Activated T-helper 17 cell treated with anti-CD3 and anti-CD28 coated beads, Interleukin-2, amount 50 U/mL, for 72 hours (primary cell): ENCODE results near the gene B4GALT5. TPM values are rescaled to one million over a fixed set of nuclear protein-coding genes. Genes with fewer than 3 reads are reported as not detected.

ENCODE experiments used
- ATAC-seq: fragments of 150-1000 bp; cut with Tn5 transposase; replicated peaks from 2 replicates; pipeline ENCODE4 v1.10.0; 2021; ENCODE audit warnings: mild to moderate bottlenecking, moderate library complexity
- H3K27ac Mint-ChIP-seq: one replicate; pipeline ENCODE4 v1.8.0; 2022; ENCODE audit warnings: mixed read lengths
- H3K27me3 Mint-ChIP-seq: one replicate; pipeline ENCODE4 v1.8.0; 2022; ENCODE audit warnings: mixed read lengths
- H3K36me3 Mint-ChIP-seq: one replicate; pipeline ENCODE4 v1.8.0; 2022; ENCODE audit warnings: low read depth, mild to moderate bottlenecking, mixed read lengths
- H3K4me1 Mint-ChIP-seq: one replicate; pipeline ENCODE4 v1.8.0; 2022; ENCODE audit warnings: mixed read lengths
- H3K4me3 Mint-ChIP-seq: one replicate; pipeline ENCODE4 v1.8.0; 2022; ENCODE audit warnings: mild to moderate bottlenecking, mixed read lengths
- H3K9me3 Mint-ChIP-seq: one replicate; pipeline ENCODE4 v1.8.0; 2022; ENCODE audit warnings: mixed read lengths
- total RNA-seq, 2 donors: library from RNA; stranded (reverse); gene quantifications; one replicate each; pipeline ENCODE4 v1.2.3, GENCODE V29; 2022

B4GALT5 gene
- total RNA-seq, 2 donors from 2014 or later, result 19.5 to 25.8 TPM

DNA sequence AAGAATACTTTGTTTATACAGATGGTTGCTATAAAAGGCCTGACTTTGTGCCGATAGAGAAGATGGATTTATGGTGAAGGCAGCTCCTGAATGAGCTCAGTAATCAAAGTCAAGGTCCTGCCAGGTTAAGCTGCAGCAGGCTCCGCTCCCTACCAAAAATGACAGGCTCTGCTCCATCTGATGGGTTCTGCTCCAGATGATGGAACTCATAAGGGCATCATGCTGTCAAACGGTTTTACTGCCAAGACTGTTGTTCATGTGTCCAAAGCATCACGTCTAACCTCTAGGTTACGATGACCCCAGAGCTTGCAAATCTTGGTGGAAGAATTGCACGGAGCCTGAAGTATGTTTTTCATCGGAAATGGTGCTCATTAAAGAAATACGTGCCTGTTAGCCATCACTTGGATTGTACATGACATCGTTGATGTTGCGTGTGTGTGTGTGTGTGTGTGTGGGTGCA lies 126.5 kb downstream of the B4GALT5 start:
- H3K36me3 Mint-ChIP-seq, result peaks cover 30% of the 10 kb centered on the region
- H3K4me3 Mint-ChIP-seq, result no peak overlapping the region
- H3K27me3 Mint-ChIP-seq, result peaks cover 6% of the 10 kb centered on the region
- peaks cover 11% of the 10 kb centered on the region for H3K9me3 Mint-ChIP-seq
- ATAC-seq, result no peak
- peaks cover 33% of the 10 kb centered on the region for H3K4me1 Mint-ChIP-seq
- H3K27ac Mint-ChIP-seq, result no peak overlapping the region

DNA sequence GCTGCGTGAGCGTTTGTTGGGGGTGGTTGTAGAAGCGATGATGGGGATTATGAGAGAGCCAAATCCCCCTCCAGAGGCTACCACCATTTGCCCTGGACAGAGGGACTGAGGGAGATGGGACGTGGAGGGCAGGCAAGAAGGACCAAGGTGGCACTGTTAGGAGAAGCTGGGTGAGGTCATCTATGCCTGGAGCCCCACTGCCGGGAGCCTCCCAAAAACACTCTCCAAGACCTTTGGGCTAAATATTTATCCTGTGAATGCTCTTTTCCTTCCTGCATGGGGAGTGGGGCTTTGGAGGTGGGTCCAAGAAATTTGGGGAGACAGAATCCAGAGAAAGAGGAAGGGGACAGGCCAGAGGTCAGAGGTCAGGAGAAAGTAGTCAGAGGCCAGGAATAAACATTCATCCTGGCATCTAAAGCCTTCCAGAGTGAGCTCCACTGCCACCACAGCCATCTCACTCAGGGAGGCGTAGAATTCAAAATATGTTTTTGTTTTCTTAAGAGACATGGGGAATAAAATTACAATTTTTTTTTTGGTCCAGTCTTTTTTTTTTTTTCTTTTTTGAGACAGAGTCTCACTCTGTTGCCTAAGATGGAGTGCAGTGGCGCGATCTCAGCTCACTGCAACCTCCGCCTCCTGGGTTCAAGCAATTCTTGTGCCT lies 128.0 kb downstream of the B4GALT5 start:
- H3K4me3 Mint-ChIP-seq, result no peak overlapping the region
- H3K27ac Mint-ChIP-seq, result no peak overlapping the region
- H3K27me3 Mint-ChIP-seq, result peaks cover 6% of the 10 kb centered on the region
- peaks cover 11% of the 10 kb centered on the region for H3K9me3 Mint-ChIP-seq
- H3K4me1 Mint-ChIP-seq, result peaks cover 22% of the 10 kb centered on the region
- H3K36me3 Mint-ChIP-seq, result peaks cover 17% of the 10 kb centered on the region
- ATAC-seq, result no peak

DNA sequence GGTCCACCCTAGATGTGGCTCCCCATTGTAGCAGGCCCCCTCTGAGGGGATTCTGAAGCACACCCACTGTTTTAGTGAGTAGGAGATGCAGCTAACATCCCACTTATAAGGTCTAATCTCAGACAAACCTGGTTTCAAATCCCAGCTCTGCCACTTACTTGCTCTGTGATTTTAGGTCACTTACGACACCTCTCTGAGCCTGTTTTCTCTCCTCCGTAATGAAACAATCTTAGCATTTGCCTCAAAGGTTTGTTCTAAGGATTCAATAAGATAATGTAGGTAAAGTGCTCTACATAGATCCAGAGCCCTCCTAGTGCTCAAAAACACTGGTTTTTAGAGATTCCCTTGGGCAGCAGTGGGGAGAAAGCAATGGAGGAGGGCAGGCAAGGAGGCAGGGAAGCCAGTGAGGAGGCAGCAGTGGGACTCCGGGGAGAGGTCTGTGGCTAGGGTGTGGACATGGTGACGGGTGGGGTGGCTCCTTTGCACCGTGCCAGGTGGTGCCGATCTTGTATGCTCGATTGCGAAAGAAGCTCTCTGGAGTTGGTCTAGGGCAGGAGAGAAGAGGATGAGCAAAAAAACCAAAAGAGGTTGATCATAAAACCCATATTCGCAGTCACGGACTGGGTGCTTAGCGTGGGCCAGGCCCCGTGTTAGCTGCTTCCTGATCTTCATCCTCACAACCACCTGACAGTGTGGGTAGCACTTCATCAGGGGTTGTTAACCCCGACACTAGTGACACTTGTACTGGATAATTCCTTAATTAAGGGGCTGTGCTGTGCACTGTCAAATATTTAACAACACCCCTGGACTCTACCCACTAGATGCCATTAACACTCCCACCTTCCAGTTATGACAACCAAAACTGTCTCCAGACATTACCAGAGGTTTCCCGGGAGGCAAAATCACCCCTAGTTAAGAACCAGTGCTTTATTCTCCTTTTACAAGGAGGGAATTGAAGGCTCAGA lies 129.0 kb downstream of the B4GALT5 start:
- Mint-ChIP-seq H3K4me3 (no peak overlapping the region), H3K27ac (no peak overlapping the region), H3K27me3 (peaks cover 6% of the 10 kb centered on the region), H3K36me3 (peaks cover 8% of the 10 kb centered on the region), H3K4me1 (peaks cover 14% of the 10 kb centered on the region), H3K9me3 (peaks cover 3% of the 10 kb centered on the region)
- ATAC-seq, result no peak

DNA sequence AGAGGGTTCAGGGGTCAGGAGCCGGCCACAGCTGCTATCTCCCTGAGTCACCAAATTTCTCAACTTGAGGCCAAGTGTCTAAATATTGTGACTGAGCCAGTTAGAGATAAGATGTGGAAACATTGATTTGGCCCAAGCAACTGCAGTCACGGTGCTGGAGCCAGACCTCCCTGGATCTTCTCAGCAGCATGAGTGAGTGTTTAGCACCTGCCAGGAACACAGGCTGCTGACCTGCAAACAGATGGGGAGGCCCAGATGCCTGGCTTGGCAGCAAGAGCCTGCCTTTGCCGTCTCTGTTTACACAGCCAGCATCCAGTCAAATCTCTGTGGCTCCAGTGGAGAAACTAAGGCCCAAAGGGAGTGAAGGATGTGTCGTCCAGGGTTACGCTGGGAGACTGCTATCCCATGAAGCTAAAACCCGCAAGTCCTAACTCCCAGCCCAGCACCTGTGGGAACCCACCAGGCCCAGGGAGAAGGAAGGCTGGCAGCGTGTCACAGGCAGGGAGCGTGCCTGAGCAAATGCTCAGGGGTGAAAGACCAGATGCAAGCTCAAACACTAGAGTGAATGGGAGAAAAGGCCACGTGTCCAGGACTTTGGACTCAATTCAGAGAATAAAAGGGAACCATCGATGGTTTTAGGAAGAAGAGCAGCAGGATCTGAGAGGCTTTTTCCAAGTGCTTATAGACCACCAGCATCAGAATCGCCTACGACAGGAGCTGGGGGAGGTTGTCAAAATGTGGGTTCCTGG lies 129.8 kb downstream of the B4GALT5 start:
- H3K4me3 Mint-ChIP-seq, result no peak overlapping the region
- no peak overlapping the region for H3K27ac Mint-ChIP-seq
- peaks cover 2% of the 10 kb centered on the region for H3K9me3 Mint-ChIP-seq
- ATAC-seq, result peak; percentile 31
- peaks cover 9% of the 10 kb centered on the region for H3K4me1 Mint-ChIP-seq
- peaks cover 3% of the 10 kb centered on the region for H3K36me3 Mint-ChIP-seq
- peaks cover 6% of the 10 kb centered on the region for H3K27me3 Mint-ChIP-seq

DNA sequence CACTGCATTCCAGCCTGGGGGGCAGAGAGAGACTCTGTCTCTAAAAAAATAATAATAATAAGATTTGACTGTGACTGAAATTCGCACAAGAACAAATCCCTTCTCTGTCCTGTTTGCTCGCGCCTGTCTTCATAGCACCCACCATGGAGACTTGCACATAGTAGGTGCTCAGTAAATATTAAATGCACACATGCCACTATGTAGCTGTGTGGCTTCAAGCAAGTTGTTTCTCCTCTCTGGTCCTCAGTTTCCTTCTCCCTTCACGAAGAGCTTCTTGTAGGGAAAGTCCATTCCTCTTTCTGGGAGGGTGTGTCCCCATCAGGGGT lies 130.4 kb downstream of the B4GALT5 start:
- Mint-ChIP-seq H3K9me3 (no peaks in the 10 kb centered on the region), H3K27ac (no peak overlapping the region), H3K4me1 (peaks cover 4% of the 10 kb centered on the region), H3K27me3 (peaks cover 6% of the 10 kb centered on the region), H3K36me3 (no peaks in the 10 kb centered on the region), H3K4me3 (no peak overlapping the region)
- no peak for ATAC-seq

Other genes starting within 250 kb of the B4GALT5 start
- gene KCNB1, start 231.2 kb downstream of the B4GALT5 start, total RNA-seq, result not detected
- 1 to 10 TPM in 1 of 2 donors, under 1 TPM in 1; 0.56 to 2.3 TPM for gene PTGIS, start 145.7 kb downstream of the B4GALT5 start, total RNA-seq
- gene SLC9A8, start 99.0 kb upstream of the B4GALT5 start, total RNA-seq, result 10 to 100 TPM; 17.7 to 18.3 TPM
- gene SPATA2, start 201.7 kb upstream of the B4GALT5 start, total RNA-seq, result 10 to 100 TPM in 1 of 2 donors, 1 to 10 TPM in 1; 5.5 to 10.3 TPM
- 10 to 100 TPM; 59.8 to 65.0 TPM for gene RNF114, start 222.5 kb upstream of the B4GALT5 start, total RNA-seq